Esophagus muscularis mucosa (tissue), 4 donors: ENCODE measurements around the gene CHEK1.

Experiments used
- EP300 ChIP-seq: sonication (generic); formaldehyde crosslinking; IDR thresholded peaks from one replicate; pipeline ENCODE4 v1.6.1; 2017; ENCODE audit warnings: antibody characterized with exemption
- POLR2A ChIP-seq: fragments of 450-650 bp; IDR thresholded peaks from one replicate; pipeline ENCODE4 v1.6.1; 2017; ENCODE audit warnings: antibody characterized with exemption, moderate library complexity, mild to moderate bottlenecking, low read depth
- TF ChIP-seq, protein P1 (sequence below), 3 experiments: fragments of 200-600 bp in 2 of 3; fragments of 450-650 bp in 1 of 3; sonication (generic) in 2 of 3; IDR thresholded peaks; one replicate each; pipeline ENCODE4 v1.5.1; 2017 to 2019; ENCODE audit warnings: antibody characterized with exemption in 3 of 3, mild to moderate bottlenecking in 2 of 3, moderate library complexity in 1 of 3

DNA sequence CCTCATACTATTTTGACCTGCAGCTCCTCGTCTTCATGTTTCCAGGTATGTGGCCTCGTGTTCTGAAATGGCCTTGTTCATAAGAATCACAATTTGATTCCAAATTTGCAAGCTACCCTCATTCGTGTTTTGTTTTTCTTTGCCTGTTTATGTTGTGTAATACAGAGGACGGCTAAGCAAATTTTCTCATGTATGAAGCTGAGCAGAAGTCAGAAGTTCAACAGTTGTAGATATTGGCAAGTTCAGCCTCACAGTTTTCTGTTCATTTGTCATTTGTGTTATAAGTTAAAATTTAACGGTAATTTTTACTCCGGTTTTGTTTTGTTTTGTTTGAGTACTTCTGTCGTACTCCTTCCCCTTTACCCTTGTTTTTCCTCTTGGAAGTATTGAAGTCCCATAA, 15.4 kb upstream of the CHEK1 start:
- TF ChIP-seq EP300, result no peak
- TF ChIP-seq, protein P1, sequence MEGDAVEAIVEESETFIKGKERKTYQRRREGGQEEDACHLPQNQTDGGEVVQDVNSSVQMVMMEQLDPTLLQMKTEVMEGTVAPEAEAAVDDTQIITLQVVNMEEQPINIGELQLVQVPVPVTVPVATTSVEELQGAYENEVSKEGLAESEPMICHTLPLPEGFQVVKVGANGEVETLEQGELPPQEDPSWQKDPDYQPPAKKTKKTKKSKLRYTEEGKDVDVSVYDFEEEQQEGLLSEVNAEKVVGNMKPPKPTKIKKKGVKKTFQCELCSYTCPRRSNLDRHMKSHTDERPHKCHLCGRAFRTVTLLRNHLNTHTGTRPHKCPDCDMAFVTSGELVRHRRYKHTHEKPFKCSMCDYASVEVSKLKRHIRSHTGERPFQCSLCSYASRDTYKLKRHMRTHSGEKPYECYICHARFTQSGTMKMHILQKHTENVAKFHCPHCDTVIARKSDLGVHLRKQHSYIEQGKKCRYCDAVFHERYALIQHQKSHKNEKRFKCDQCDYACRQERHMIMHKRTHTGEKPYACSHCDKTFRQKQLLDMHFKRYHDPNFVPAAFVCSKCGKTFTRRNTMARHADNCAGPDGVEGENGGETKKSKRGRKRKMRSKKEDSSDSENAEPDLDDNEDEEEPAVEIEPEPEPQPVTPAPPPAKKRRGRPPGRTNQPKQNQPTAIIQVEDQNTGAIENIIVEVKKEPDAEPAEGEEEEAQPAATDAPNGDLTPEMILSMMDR (IDR thresholded peaks at IDR 0.05), result no peak
- TF ChIP-seq POLR2A, result no peak
